ENCODE results near the gene COPE. TPM values are rescaled to one million over a fixed set of nuclear protein-coding genes. Genes with fewer than 3 reads are reported as not detected.

COPE gene
- total and polyA plus RNA-seq, 2 of the 4 experiments (the other 2 are of a cell fraction), result 347 to 461 TPM

DNA sequence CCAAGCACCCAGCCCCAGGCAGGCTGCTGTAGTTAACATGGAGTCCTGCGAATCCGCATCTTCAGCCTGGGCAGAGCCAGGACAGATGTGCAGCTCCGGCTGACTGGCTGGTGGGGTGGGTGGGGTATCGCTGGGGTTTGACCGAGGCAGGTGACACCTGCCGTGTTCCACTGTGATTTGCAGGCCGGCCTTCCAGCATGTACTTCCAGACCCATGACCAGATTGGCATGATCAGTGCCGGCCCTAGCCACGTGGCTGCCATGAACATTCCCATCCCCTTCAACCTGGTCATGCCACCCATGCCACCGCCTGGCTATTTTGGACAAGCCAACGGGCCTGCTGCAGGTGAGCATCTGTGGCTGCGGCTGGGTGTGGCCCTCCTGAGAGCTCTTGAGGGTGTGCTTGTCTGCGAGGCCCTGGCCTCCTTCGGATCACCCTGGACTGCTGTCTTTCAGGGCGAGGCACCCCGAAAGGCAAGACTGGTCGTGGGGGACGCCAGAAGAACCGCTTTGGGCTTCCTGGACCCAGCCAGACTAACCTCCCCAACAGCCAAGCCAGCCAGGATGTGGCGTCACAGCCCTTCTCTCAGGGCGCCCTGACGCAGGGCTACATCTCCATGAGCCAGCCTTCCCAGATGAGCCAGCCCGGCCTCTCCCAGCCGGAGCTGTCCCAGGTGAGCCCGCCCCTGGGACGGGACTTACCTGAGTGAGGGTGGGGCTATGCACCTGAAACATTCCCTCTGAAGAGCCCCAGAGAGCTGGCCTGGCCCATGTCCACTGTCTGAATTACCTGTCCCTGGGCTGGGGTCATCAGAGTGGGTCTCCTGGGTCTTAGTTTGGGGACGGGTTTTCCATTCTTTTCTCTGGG lies 53.8 kb downstream of the COPE start:
- in situ Hi-C loops (cut with MboI; ENCODE audit: low sequenced_read_pairs), result no loop called here
- H3K27ac ChIP-seq (ENCODE audit: insufficient read depth, low read length), result no peak overlapping the region
- no peak overlapping the region for H4K8ac ChIP-seq (ENCODE audit: low read depth in 2 of 2, low read length in 2 of 2)
- H3K36me3 ChIP-seq (ENCODE audit: control insufficient read depth, insufficient read depth, low read length), result peaks cover 68% of the 10 kb centered on the region
- peaks cover 6 to 11% of the 10 kb centered on the region in 2 experiments; a peak in 2 of 4 replicates for H3K79me1 ChIP-seq (ENCODE audit: low read depth in 1 of 2, low read length in 2 of 2)
- DNase-seq, result no peak
- H3K14ac ChIP-seq (replicated peaks; ENCODE audit: low read depth, low read length), result no peak overlapping the region
- no peak overlapping the region for H4K91ac ChIP-seq (ENCODE audit: insufficient read depth, low read depth, low read length)
- H3K23ac ChIP-seq (ENCODE audit: low read depth, low read length), result no peak overlapping the region
- H3K9me3 ChIP-seq (ENCODE audit: control insufficient read depth, insufficient read depth, low read length), result no peaks in the 10 kb centered on the region
- no peak overlapping the region for H3K56ac ChIP-seq (ENCODE audit: extremely low read depth, insufficient read depth, low read length)
- H2AK9ac ChIP-seq (replicated peaks; ENCODE audit: low read depth, low read length, poor library complexity), result no peak overlapping the region
- no peaks in the 10 kb centered on the region for H3K9me1 ChIP-seq (ENCODE audit: insufficient read depth, low read length)
- H2BK5ac ChIP-seq (ENCODE audit: low read depth, low read length, poor library complexity, severe bottlenecking), result no peak overlapping the region
- H3K18ac ChIP-seq (ENCODE audit: low read depth, low read length), result no peak overlapping the region
- H4K20me1 ChIP-seq (ENCODE audit: insufficient read depth, low read length), result peaks cover 4% of the 10 kb centered on the region
- WGBS, 2 experiments (ENCODE audit: extremely low coverage in 2 of 2, insufficient read length in 1 of 2), result 100% methylated on average over 3 of the region's 27 CpGs; no CpG with 5 or more reads in 1 of the 2 experiments
- no peak overlapping the region for H3K4ac ChIP-seq (ENCODE audit: low read depth, low read length)
- no peak overlapping the region for H2AK5ac ChIP-seq (ENCODE audit: low read depth, low read length)
- no peak overlapping the region for H3K4me3 ChIP-seq (ENCODE audit: insufficient read depth, low read depth, low read length)
- no peak overlapping the region for H2AFZ ChIP-seq (replicated peaks; ENCODE audit: low read length, poor library complexity)
- dilution Hi-C loops (cut with HindIII; ENCODE audit: low sequenced_read_pairs, unreplicated experiment), result no loop called here
- CTCF ChIA-PET, result interaction anchor here (1.3 kb wide), 1 partner anchor 11 kb away, joined by 3 read pairs; no protein-coding TSS in a partner anchor
- no peak for ATAC-seq (ENCODE audit: low read depth)
- no peak overlapping the region for H3K4me2 ChIP-seq (ENCODE audit: low read depth, low read length)
- no peaks in the 10 kb centered on the region for H3K4me1 ChIP-seq (ENCODE audit: control insufficient read depth, insufficient read depth, low read length)
- BruUV-seq (replicated peaks), result no TSS peak
- H4K5ac ChIP-seq (ENCODE audit: low read depth, low read length), result no peak overlapping the region
- H3K27me3 ChIP-seq (ENCODE audit: control insufficient read depth, insufficient read depth, low read length), result no peaks in the 10 kb centered on the region
- intact Hi-C loops (cut with micrococcal nuclease), result no loop called here
- H2BK15ac ChIP-seq (ENCODE audit: low read depth, low read length), result no peak overlapping the region
- POLR2A ChIA-PET (ENCODE audit: unreplicated experiment), result no interaction called here
- H2BK120ac ChIP-seq (ENCODE audit: low read depth, low read length), result no peak overlapping the region
- H2BK20ac ChIP-seq (ENCODE audit: low read depth, low read length), result no peak overlapping the region
- H3K9ac ChIP-seq (ENCODE audit: low read depth, low read length), result no peak overlapping the region
- TF ChIP-seq CHD1 (IDR thresholded peaks at IDR 0.05; ENCODE audit: low read depth, low read length) (no peak), RCOR1 (IDR thresholded peaks at IDR 0.05; ENCODE audit: insufficient replicate concordance, low read length) (no peak), POLR2A (IDR thresholded peaks at IDR 0.05; ENCODE audit: low read depth, low read length) (no peak), SMC3 (IDR thresholded peaks at IDR 0.05; ENCODE audit: low read depth, low read length) (no peak), MAFK (IDR thresholded peaks at IDR 0.05; ENCODE audit: low read depth, low read length) (no peak), CEBPB (IDR thresholded peaks at IDR 0.05; ENCODE audit: low read depth, low read length) (no peak), FOS (IDR thresholded peaks at IDR 0.05; ENCODE audit: low read depth, low read length) (no peak), NFE2L2 (IDR thresholded peaks at IDR 0.05; ENCODE audit: low read depth, low read length) (no peak), MAZ (IDR thresholded peaks at IDR 0.05; ENCODE audit: borderline replicate concordance, low read depth, low read length) (no peak), RFX5 (IDR thresholded peaks at IDR 0.05; ENCODE audit: low read depth, low read length) (no peak), BHLHE40 (IDR thresholded peaks at IDR 0.05; ENCODE audit: low read depth, low read length) (no peak), RAD21 (IDR thresholded peaks at IDR 0.05; ENCODE audit: low read length) (no peak), MXI1 (IDR thresholded peaks at IDR 0.05; ENCODE audit: borderline replicate concordance, low read depth, low read length) (no peak)
- TF ChIP-seq, protein P1, sequence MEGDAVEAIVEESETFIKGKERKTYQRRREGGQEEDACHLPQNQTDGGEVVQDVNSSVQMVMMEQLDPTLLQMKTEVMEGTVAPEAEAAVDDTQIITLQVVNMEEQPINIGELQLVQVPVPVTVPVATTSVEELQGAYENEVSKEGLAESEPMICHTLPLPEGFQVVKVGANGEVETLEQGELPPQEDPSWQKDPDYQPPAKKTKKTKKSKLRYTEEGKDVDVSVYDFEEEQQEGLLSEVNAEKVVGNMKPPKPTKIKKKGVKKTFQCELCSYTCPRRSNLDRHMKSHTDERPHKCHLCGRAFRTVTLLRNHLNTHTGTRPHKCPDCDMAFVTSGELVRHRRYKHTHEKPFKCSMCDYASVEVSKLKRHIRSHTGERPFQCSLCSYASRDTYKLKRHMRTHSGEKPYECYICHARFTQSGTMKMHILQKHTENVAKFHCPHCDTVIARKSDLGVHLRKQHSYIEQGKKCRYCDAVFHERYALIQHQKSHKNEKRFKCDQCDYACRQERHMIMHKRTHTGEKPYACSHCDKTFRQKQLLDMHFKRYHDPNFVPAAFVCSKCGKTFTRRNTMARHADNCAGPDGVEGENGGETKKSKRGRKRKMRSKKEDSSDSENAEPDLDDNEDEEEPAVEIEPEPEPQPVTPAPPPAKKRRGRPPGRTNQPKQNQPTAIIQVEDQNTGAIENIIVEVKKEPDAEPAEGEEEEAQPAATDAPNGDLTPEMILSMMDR (conservative IDR thresholded peaks at IDR 0.05; ENCODE audit: low read depth, low read length), result no peak
- TF ChIP-seq, protein P2, sequence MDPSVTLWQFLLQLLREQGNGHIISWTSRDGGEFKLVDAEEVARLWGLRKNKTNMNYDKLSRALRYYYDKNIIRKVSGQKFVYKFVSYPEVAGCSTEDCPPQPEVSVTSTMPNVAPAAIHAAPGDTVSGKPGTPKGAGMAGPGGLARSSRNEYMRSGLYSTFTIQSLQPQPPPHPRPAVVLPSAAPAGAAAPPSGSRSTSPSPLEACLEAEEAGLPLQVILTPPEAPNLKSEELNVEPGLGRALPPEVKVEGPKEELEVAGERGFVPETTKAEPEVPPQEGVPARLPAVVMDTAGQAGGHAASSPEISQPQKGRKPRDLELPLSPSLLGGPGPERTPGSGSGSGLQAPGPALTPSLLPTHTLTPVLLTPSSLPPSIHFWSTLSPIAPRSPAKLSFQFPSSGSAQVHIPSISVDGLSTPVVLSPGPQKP (IDR thresholded peaks at IDR 0.05; ENCODE audit: borderline replicate concordance, low read depth, low read length), result no peak
